Activated CD4-positive, alpha-beta T cell treated with anti-CD3 and anti-CD28 coated beads, Interleukin-2, amount 50 U/mL, for 1 hour (primary cell): ENCODE data around the gene LMTK2.

Source experiments
- DNase-seq: peaks from one replicate; pipeline ENCODE4 v3.0.0-alpha.2; 2020

Gene LMTK2

DNA sequence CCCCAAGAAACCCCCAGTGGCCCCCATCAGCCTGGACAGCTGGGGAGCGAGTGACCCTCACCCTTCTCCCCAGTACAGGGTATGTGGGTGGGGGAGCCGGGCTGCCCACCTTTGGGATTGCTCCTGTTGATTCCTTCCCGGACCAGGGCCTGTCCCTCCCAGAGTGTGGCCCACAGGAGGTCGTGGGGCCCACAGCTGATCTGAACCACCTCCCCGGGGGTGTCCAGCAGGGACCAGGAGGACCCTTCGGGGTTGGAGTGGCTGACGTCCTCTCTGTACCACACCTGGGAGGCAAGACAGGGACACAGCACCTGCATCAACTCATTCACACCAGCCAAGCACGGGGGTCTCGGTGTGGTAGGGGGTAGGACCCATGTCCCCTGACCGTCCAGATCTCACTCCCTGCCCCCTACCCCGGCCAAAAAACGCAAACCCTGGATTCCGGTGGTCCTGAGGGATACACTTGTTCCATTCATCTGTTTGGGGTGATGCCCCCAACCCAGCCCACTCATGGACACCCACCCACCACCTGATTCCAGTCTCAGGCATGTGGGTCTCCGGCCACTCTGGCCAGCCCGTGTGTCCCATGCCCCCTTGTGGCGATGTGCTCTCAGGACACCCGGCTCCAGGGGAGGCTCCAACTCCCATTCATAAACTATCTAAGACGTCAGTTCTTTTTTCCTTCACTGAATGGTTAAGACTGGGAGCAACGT is 134.5 kb downstream of the LMTK2 start:
- DNase-seq: peak; percentile 15

DNA sequence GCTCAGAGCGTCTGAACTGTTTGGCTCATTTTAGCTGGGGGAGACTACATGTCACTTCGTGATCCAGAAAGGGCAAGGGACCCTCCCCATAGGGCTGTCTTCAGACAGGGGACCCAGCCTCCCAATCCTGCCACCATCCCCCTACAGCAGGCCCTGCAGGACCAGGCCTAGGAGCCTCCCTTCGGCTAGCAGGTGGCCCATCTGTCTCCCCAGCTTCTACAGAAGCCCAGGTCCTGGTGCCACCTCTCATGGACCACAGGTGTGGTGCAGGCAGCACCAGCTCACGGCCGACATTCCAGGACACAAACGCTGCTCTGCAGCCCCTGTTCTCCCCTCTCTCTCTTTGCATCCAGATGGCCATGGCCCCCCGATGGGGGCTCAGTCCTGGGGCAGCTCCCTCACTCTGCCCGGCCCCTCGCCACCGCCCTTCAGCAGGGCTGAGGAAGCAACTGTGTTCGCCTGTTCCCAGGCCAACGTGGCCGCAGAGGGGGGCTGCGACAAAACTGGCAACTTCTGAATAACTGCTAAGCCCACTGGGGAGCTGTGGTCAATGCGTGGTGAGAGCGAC is 135.1 kb downstream of the LMTK2 start:
- DNase-seq: no peak

DNA sequence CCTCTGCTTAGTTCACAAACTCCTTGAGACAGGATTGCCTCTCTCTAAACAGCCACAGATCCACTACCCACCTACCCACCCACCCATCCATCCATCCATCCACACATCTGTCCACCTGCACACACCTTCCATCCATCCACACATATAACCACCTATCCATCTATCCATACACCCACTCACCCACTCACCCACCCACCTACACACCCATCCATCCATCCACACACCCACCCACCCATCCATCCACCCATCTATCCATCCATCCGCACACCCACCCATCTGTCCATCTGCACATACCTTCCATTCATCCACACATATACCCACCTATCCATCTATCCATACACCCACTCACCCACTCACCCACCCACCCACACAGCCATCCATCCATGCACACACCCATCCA is 135.7 kb downstream of the LMTK2 start:
- no peak for DNase-seq

DNA sequence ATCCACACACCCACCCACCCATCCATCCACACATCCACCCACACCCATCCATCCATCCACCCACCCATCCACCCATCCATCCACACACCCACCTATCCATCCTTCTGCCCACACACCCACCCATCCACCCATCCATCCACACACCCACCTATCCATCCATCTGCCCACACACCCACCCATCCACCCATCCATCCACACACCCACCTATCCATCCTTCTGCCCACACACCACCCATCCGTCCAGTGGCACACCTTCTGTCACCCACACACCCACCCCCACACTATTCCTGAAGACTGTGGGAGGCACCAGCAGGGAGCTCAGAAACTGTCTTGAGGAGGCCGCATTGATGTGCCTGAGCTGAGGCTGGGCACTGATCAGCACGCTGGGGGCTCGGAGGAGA is 136.3 kb downstream of the LMTK2 start:
- no peak for DNase-seq

DNA sequence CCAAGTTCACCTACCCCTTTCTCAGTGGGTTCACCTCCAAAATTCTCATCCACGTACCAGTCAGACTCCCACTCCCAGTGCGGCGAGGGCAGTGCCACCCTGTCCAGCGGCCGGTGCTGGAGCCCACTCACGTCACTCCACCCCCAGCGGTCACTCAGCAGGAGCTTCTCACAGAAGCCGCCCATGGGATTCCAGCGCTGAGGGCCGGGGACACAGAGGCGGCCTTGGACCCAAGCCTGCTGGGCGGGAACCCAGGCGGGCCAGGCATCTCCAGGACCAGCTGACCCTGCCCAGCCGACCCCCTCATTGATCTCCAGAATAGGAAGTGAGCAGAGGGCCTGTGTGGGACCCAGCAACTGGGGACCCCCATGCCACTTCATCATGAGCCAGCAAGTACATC is 138.2 kb downstream of the LMTK2 start:
- DNase-seq: no peak

DNA sequence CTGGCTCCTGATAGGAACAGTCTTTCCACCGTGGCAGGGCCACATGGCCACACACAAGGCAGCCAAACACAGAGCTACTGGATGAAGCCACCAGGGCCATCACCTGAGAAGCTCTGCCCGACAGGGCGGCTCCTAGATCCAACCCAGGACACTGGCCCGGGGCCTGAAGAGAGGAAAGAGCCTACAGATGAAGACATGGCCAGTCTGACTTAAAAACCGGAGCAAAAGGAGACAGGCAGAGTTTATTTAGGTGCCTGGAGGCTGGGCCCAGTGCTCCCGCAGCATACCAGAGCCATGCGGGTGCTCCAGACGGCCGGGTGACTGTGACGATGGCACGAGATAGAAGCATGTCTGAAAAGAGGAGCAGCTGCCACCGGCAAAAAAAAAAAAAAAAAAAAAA is 141.5 kb downstream of the LMTK2 start:
- no peak for DNase-seq

DNA sequence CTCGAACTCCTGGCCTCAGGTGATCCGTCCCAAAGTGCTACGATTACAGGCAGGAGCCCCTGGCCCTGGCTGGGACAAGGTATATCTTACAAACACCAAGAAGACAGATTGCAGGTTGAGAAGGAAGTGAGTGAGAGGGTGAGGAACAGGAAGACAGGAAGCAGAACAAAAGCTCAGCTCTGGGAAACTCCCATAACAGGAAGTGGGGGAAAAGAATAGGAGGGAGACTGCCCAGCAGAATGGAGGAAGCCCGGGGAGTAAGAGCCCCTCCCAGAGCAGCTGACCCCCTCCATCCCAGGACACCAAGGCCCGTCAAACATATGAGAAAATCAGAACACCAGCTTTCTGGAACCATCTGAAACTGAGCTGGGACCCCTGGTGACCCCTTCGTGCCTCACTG is 142.4 kb downstream of the LMTK2 start:
- DNase-seq: no peak

DNA sequence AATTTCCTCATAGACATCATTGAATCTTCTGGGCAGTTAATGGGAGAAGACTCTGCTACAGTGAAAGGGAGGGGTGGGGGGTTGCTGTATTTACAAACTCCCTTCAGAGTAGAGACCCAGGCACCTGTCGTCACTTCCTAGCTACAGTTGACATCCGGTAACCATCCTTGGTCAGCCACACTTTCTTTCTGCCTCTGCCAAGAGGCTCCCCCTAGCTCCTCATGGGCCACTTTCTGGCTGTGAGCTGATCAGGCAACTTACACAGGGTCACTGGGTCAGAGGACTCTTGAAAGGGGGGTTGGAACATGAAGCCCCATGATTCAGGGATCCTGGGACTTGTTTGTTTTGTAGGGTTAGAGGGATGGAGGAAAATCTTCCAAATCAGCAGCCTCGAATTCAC is 144.1 kb downstream of the LMTK2 start:
- DNase-seq: peak; percentile 29

DNA sequence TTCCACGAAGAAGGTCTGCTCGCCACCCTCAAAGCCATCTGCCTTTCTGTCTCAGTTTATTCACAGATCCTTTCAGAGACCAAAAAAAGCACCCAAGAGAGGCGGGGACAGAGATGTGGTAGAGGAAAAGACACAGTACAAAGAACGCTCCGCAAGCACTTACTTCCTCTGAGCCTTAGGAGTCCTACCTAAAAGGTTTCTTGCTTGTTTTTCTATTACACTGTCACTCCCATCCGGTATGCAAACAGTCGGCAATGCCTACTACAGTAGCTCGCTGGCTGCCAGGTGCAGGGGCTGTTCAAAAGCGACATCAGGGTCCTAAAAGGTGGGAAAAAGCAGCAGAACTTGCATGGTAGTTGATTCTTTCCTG is 144.6 kb downstream of the LMTK2 start:
- DNase-seq: peak; percentile 40

DNA sequence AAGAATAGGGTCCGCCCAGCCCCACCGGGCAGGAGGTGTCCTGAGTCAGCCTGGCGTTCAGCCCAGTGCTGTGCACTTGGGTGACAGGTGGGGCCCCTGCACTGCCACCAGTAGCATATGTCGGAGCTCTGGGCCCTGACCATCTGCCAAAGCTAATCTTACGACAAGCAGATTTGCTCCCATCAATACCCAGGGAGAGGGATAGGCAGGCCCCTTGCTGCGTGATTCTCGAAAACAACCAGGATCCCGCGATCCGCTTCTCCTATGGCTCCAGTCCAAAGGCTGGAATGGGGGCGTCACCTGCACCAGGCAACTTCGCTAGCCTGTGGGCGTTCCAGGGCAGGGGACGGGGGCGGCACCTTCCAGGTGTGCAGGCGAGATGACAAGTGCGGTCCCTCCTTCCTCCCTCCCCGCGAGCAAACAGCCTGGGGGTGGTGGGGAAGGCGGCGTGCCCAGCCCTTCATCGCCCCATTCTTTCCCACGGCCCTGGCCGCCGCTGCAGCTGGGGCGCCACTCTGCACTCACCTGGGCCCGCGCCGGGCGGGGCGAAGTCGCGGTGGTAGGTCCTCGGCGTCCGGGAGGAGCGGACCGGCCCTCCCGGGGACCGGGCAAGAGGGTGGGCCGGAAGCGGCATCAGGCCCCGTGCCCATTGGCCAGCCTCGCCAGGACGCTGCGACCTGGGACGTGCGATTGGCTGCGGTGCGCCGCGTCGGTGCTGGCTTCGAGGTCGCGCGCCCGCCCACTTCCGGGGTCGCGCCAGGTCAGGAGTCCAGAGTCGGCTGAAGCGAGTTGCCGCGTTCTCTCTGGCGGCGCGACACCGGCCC is 145.2 kb downstream of the LMTK2 start, which contains the start of gene TECPR1:
Gene TECPR1 (minus strand): TSS at position 632 of the 824 bp plus-strand sequence. CDS start 6,086 bp downstream, outside the sequence.
- peak; percentile 78 for DNase-seq

DNA sequence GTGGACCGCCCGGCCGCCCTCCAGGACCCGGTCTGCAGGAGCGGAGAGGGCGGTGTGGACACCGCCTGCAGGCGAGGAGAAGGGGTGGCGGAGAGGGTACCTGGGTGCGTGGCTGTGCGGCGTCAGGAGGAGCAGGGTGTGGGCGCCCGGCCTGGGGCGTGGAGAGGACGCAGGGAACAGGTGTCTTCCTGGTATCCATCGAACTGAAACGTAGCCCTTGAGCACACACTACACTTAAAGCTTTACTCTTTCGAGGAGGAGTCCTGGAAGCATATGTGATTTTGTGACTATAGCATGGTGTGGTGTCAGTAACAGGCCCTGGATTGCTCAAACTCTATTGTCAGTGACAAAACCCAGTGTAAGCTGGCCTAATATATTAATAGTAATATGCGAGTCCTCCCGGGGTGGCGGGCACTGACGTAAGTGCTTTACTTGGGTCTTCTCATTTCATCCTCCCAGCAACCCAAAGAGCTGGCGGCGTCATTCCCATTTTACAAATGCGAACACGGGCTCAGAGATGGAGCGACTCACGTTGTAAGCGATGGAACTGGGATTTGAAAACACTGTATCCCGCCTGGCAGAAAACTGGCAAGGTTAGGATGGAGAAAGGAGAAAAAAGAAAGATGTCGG is 145.9 kb downstream of the LMTK2 start:
- DNase-seq: no peak

DNA sequence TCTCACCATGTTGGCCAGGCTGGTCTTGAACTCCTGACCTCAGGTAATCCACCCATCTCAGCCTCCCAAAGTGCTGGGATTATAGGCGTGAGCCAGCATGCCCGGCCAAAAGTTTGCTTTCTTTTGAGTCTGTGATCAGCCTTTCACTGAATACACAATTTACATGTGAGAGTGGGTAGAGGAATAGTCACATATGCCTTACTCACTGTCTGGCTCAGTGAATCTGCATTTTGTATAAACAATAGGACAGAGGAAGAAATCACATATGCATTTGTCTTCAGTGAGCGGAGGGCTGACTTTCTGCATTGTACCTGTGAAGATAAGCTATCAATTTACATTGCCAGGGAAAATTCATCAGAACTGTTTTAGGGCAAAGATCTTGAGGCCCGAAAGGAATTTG is 147.9 kb downstream of the LMTK2 start:
- no peak for DNase-seq

DNA sequence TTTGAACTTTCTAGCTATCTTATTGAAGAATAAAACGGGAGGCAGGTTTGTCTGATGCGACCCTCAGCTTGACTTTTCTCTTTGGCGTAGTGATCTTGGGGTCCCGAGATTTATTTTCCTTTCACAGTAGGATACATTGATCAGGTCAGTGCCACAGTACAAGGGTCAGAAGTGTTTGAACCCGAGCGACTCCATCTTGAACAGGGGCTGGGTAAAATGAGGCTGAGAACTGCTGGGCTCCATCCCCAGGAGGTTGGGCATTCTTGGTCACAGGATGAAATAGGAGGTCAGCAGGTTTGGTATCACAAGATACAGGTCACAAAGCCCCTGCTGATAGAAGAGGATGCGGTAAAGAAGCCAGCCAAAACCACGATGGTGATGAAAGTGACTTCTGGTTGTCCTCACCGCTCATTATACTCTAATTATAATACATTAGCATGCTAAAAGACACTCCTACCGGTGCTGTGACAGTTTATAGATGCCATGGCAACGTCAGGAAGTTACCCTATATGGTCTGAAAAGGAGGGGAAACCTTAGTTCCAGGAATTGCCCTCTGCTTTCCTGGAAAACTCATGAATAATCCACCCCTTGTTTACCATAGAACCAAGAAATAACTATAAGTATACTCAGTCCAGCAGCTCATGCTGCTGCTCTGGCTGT is 148.4 kb downstream of the LMTK2 start:
- no peak for DNase-seq

DNA sequence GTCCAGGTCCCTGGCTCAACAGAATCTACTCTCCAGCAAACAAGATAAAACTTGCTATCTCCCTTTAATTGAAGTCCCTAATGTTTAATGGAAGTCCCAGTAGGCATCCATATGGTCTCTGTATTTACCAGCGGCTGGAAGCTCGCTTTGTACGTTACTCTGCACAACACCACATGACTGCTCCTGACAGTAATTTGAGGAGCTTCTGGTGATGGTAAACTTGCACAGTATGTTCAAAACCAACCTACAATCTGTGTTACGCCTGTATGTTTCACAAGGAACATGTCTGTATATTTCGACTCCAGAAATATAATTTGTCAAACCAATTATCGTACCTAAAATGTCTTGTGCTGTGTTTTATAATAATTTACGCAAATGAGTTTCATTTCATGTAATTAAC is 149.8 kb downstream of the LMTK2 start:
- DNase-seq: no peak

DNA sequence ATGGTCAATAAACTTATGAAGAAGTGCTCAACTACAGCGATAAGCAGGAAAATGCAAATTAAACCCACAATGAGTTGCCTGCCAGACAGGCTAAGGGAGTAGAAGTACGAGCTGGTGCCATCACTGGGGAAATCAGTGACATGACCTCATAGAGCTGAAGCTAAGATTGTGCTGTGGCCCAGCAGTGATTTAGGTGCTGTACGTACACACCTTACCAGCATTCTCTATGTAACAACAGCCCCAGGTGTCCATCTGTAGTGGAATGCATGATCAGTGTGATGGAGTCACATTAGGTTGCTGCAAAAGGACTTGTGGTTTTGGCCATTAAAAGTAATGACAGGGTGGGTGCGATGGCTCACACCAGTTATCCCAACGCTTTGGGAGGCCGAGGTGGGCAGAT is 151.0 kb downstream of the LMTK2 start:
- no peak for DNase-seq
